ENCODE measurements around the gene PLK1. TPM values are rescaled to one million over a fixed set of nuclear protein-coding genes. Genes with fewer than 3 reads are reported as not detected.
"Not testable (repeated sequence)": the region's sequence is repeated elsewhere in the genome, so short reads cannot be mapped to it uniquely, and the experiment has no call there.

PLK1 gene
- 19.9 TPM for total RNA-seq
- polyA plus RNA-seq: 6.9 TPM
- long read RNA-seq, donor 1, partial matches to known transcripts: 0 of 3 reads
- long read RNA-seq, donor 1, other reads (novel, unspliced or antisense): 0 of 3 reads
- long read RNA-seq, donor 2: 0 reads
- long read RNA-seq, donor 3, full-length matches to known transcripts: 15 of 15 reads
- long read RNA-seq, donor 3, partial matches to known transcripts: 0 of 15 reads
- long read RNA-seq, donor 3, other reads (novel, unspliced or antisense): 0 of 15 reads
- long read RNA-seq, donor 4, full-length matches to known transcripts: 18 of 27 reads
- long read RNA-seq, donor 4, partial matches to known transcripts: 9 of 27 reads
- long read RNA-seq, donor 4, other reads (novel, unspliced or antisense): 0 of 27 reads
- long read RNA-seq, donor 5, transcript PLK1-201 (10 exons, 2,227 nt): major isoform, 15 of 34 reads
- long read RNA-seq, donor 5, partial matches to known transcripts: 19 of 34 reads
- long read RNA-seq, donor 5, other reads (novel, unspliced or antisense): 0 of 34 reads
- long read RNA-seq, donor 6, transcript PLK1-201 (10 exons, 2,227 nt): major isoform, 31 of 37 reads
- long read RNA-seq, donor 6, partial matches to known transcripts: 6 of 37 reads
- long read RNA-seq, donor 6, other reads (novel, unspliced or antisense): 0 of 37 reads
- long read RNA-seq, donor 7, full-length matches to known transcripts: 18 of 23 reads
- long read RNA-seq, donor 7, partial matches to known transcripts: 5 of 23 reads
- long read RNA-seq, donor 7, other reads (novel, unspliced or antisense): 0 of 23 reads
- long read RNA-seq, donor 8, transcript PLK1-201 (10 exons, 2,227 nt): major isoform, 5 of 5 reads
- long read RNA-seq, donor 8, partial matches to known transcripts: 0 of 5 reads
- long read RNA-seq, donor 8, other reads (novel, unspliced or antisense): 0 of 5 reads
- long read RNA-seq, donor 9, full-length matches to known transcripts: 18 of 24 reads
- long read RNA-seq, donor 9, partial matches to known transcripts: 6 of 24 reads
- long read RNA-seq, donor 9, other reads (novel, unspliced or antisense): 0 of 24 reads
- long read RNA-seq, donor 10, transcript PLK1-201 (10 exons, 2,227 nt): major isoform, 18 of 35 reads
- long read RNA-seq, donor 10, partial matches to known transcripts: 17 of 35 reads
- long read RNA-seq, donor 10, other reads (novel, unspliced or antisense): 0 of 35 reads

- Histone ChIP-seq H3K27me3 (ENCODE audit: control insufficient read depth in 2 of 2, insufficient read depth in 1 of 2, low read length in 1 of 2) (no peaks in the 10 kb centered on the region), H3K36me3 (ENCODE audit: control insufficient read depth in 2 of 2, insufficient read depth in 2 of 2, low read length in 1 of 2) (peaks cover 23 to 30% of the 10 kb centered on the region in 2 donors), H3K9me3 (ENCODE audit: control insufficient read depth in 2 of 2, insufficient read depth in 1 of 2, low read length in 1 of 2) (no peaks in the 10 kb centered on the region), H3K4me3 (ENCODE audit: low read length in 2 of 2) (peak within 1 kb of the TSS; percentile 75 to 80), H3K27ac (ENCODE audit: low read depth in 1 of 2, low read length in 1 of 2) (peak within 1 kb of the TSS in 1 of 2 donors; percentile 72), H3K4me1 (ENCODE audit: control insufficient read depth in 2 of 2, insufficient read depth in 2 of 2, low read length in 2 of 2) (peaks cover 21 to 33% of the 10 kb centered on the region in 2 donors)
- WGBS: 1% methylated on average over 75 of the region's 75 CpGs
- DNase-seq (ENCODE audit: low read depth in 6 of 9, low spot score in 9 of 9): peak; percentile 68 to 93 (median 79)
Measured at GRCh38 chr16:23678430-23679273, at the start of gene PLK1. Gene PLK1, plus strand, starts transcription at chr16:23678889. Its CDS starts 44 bp downstream, at chr16:23678933.

GRCh38 chr16:23629516-23629915, 49.2 kb upstream of the PLK1 start:
- Histone ChIP-seq H3K27ac (ENCODE audit: low read depth in 1 of 2, low read length in 1 of 2) (no peak overlapping the region), H3K4me3 (ENCODE audit: low read length in 2 of 2) (no peak overlapping the region), H3K27me3 (ENCODE audit: control insufficient read depth in 2 of 2, insufficient read depth in 1 of 2, low read length in 1 of 2) (no peaks in the 10 kb centered on the region), H3K4me1 (ENCODE audit: control insufficient read depth in 2 of 2, insufficient read depth in 2 of 2, low read length in 2 of 2) (no peaks in the 10 kb centered on the region), H3K9me3 (ENCODE audit: control insufficient read depth in 2 of 2, insufficient read depth in 1 of 2, low read length in 1 of 2) (no peaks in the 10 kb centered on the region), H3K36me3 (ENCODE audit: control insufficient read depth in 2 of 2, insufficient read depth in 2 of 2, low read length in 1 of 2) (peaks cover 13 to 25% of the 10 kb centered on the region in 2 donors)
- WGBS: 98% methylated on average over 8 of the region's 8 CpGs
- DNase-seq (ENCODE audit: low read depth in 6 of 9, low spot score in 9 of 9): no peak

GRCh38 chr16:23631874-23632273, 46.8 kb upstream of the PLK1 start:
- H3K36me3 ChIP-seq (ENCODE audit: control insufficient read depth in 2 of 2, insufficient read depth in 2 of 2, low read length in 1 of 2): peaks cover 15% of the 10 kb centered on the region in 2 donors
- H3K9me3 ChIP-seq (ENCODE audit: control insufficient read depth in 2 of 2, insufficient read depth in 1 of 2, low read length in 1 of 2); H3K27me3 ChIP-seq (ENCODE audit: control insufficient read depth in 2 of 2, insufficient read depth in 1 of 2, low read length in 1 of 2); H3K4me1 ChIP-seq (ENCODE audit: control insufficient read depth in 2 of 2, insufficient read depth in 2 of 2, low read length in 2 of 2); H3K4me3 ChIP-seq (ENCODE audit: low read length in 2 of 2); H3K27ac ChIP-seq (ENCODE audit: low read depth in 1 of 2, low read length in 1 of 2); DNase-seq (ENCODE audit: low read depth in 6 of 9, low spot score in 9 of 9): not testable (repeated sequence)
- WGBS: 99% methylated on average over 3 of the region's 3 CpGs

GRCh38 chr16:23634461-23635036, 44.1 kb upstream of the PLK1 start:
- Histone ChIP-seq H3K27ac (ENCODE audit: low read depth in 1 of 2, low read length in 1 of 2) (no peak overlapping the region), H3K27me3 (ENCODE audit: control insufficient read depth in 2 of 2, insufficient read depth in 1 of 2, low read length in 1 of 2) (no peaks in the 10 kb centered on the region), H3K4me1 (ENCODE audit: control insufficient read depth in 2 of 2, insufficient read depth in 2 of 2, low read length in 2 of 2) (no peaks in the 10 kb centered on the region), H3K36me3 (ENCODE audit: control insufficient read depth in 2 of 2, insufficient read depth in 2 of 2, low read length in 1 of 2) (peaks cover 11 to 15% of the 10 kb centered on the region in 2 donors), H3K9me3 (ENCODE audit: control insufficient read depth in 2 of 2, insufficient read depth in 1 of 2, low read length in 1 of 2) (no peaks in the 10 kb centered on the region), H3K4me3 (ENCODE audit: low read length in 2 of 2) (no peak overlapping the region)
- WGBS: 98% methylated on average over 4 of the region's 4 CpGs
- no peak for DNase-seq (ENCODE audit: low read depth in 6 of 9, low spot score in 9 of 9)

- no peak overlapping the region for H3K4me3 ChIP-seq (ENCODE audit: low read length in 2 of 2)
- peaks cover 7 to 10% of the 10 kb centered on the region in 2 donors for H3K4me1 ChIP-seq (ENCODE audit: control insufficient read depth in 2 of 2, insufficient read depth in 2 of 2, low read length in 2 of 2)
- no peak for DNase-seq (ENCODE audit: low read depth in 6 of 9, low spot score in 9 of 9)
- peaks cover 7% of the 10 kb centered on the region in 2 donors for H3K36me3 ChIP-seq (ENCODE audit: control insufficient read depth in 2 of 2, insufficient read depth in 2 of 2, low read length in 1 of 2)
- H3K27me3 ChIP-seq (ENCODE audit: control insufficient read depth in 2 of 2, insufficient read depth in 1 of 2, low read length in 1 of 2): no peaks in the 10 kb centered on the region
- H3K27ac ChIP-seq (ENCODE audit: low read depth in 1 of 2, low read length in 1 of 2): no peak overlapping the region
- H3K9me3 ChIP-seq (ENCODE audit: control insufficient read depth in 2 of 2, insufficient read depth in 1 of 2, low read length in 1 of 2): no peaks in the 10 kb centered on the region
Measured at GRCh38 chr16:23635958-23636357, 42.7 kb upstream of the PLK1 start.

GRCh38 chr16:23640615-23640930, 38.1 kb upstream of the PLK1 start:
- Histone ChIP-seq H3K36me3 (ENCODE audit: control insufficient read depth in 2 of 2, insufficient read depth in 2 of 2, low read length in 1 of 2) (peaks cover 3 to 10% of the 10 kb centered on the region in 2 donors), H3K9me3 (ENCODE audit: control insufficient read depth in 2 of 2, insufficient read depth in 1 of 2, low read length in 1 of 2) (no peaks in the 10 kb centered on the region), H3K27ac (ENCODE audit: low read depth in 1 of 2, low read length in 1 of 2) (peak overlapping the region in 1 of 2 donors; percentile 52), H3K4me3 (ENCODE audit: low read length in 2 of 2) (peak overlapping the region; percentile 65 to 94), H3K4me1 (ENCODE audit: control insufficient read depth in 2 of 2, insufficient read depth in 2 of 2, low read length in 2 of 2) (peaks cover 13 to 16% of the 10 kb centered on the region in 2 donors), H3K27me3 (ENCODE audit: control insufficient read depth in 2 of 2, insufficient read depth in 1 of 2, low read length in 1 of 2) (no peaks in the 10 kb centered on the region)
- 2% methylated on average over 8 of the region's 8 CpGs for WGBS
- peak in 3 of 9 donors; percentile 1 to 16 (median 1) for DNase-seq (ENCODE audit: low read depth in 6 of 9, low spot score in 9 of 9)

GRCh38 chr16:23640931-23641765, 37.5 kb upstream of the PLK1 start, which contains the start of the genes DCTN5 and PALB2:
Gene DCTN5, plus strand, starts transcription at chr16:23641466. Its CDS starts 77 bp downstream, at chr16:23641543.
Gene PALB2, minus strand, starts transcription at chr16:23641310. Its CDS starts 153 bp downstream, at chr16:23641157.
- Histone ChIP-seq H3K27ac (ENCODE audit: low read depth in 1 of 2, low read length in 1 of 2) (peak within 1 kb of the TSS; percentile 63 to 84), H3K9me3 (ENCODE audit: control insufficient read depth in 2 of 2, insufficient read depth in 1 of 2, low read length in 1 of 2) (no peaks in the 10 kb centered on the region), H3K27me3 (ENCODE audit: control insufficient read depth in 2 of 2, insufficient read depth in 1 of 2, low read length in 1 of 2) (no peaks in the 10 kb centered on the region), H3K4me3 (ENCODE audit: low read length in 2 of 2) (peak within 1 kb of the TSS; percentile 65 to 94), H3K4me1 (ENCODE audit: control insufficient read depth in 2 of 2, insufficient read depth in 2 of 2, low read length in 2 of 2) (peaks cover 13 to 16% of the 10 kb centered on the region in 2 donors), H3K36me3 (ENCODE audit: control insufficient read depth in 2 of 2, insufficient read depth in 2 of 2, low read length in 1 of 2) (peaks cover 3 to 10% of the 10 kb centered on the region in 2 donors)
- peak; percentile 63 to 89 (median 72) for DNase-seq (ENCODE audit: low read depth in 6 of 9, low spot score in 9 of 9)
- WGBS: under 1% methylated on average over 64 of the region's 64 CpGs

Data from thymus (tissue), 14 donors.